Activated gamma-delta T cell treated with Interleukin-2 at 50 U/mL for 16 hours (primary cell): ENCODE data around the gene MAGI2.
"Not testable (repeated sequence)": the region's sequence is repeated elsewhere in the genome, so short reads cannot be mapped to it uniquely, and the experiment has no call there.

Experiments
- DNase-seq: peaks from one replicate; pipeline ENCODE4 v3.0.0-alpha.2; 2020

Gene MAGI2

GRCh38 chr7:79137942-79138341 lies 315.5 kb downstream of the MAGI2 start:
- no peak for DNase-seq

- DNase-seq: no peak
Observed at GRCh38 chr7:79132844-79133451, 320.5 kb downstream of the MAGI2 start.

DNA sequence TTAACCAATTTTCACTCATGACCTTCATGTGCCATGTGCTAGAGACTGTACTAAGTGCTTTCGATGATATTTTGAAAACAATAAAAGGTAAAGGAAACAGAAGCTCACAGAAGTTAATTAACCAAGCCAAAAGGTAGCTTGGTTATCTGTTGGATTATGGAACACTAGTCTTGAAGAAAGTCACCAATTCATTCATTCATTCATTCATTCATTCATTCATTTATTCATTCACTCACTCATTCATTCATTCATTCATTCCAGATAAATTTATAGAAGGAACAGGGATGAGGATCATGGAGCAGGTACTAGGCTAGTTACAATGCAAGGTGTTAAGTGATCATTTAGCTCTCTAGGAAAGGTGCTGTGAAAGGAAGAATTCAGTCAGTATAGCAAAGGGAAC lies 322.8 kb downstream of the MAGI2 start:
- DNase-seq: no peak

- no peak for DNase-seq
Observed at GRCh38 chr7:79124331-79124730, 329.1 kb downstream of the MAGI2 start.

DNA sequence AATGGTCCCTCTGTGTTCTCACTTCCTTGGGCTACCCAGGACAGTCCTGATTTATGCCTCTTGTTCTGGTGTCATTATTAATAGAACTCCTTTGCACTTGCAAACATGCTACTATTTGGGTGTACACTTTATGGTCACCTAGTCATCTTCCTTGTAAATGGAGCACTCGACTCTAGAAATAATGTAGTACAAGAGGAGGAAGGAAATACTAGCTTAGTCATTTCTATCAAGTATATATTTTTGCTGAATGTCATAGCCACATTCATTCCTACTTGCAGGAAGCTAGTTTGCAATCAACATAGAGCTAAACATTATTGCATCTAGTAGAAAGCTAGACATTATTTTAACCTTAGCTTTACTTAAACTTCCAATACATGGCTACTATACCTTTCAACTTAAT lies 335.3 kb downstream of the MAGI2 start:
- no peak for DNase-seq

- DNase-seq: no peak
Observed at GRCh38 chr7:79096361-79096805, 357.1 kb downstream of the MAGI2 start.

GRCh38 chr7:79093421-79093820 lies 360.0 kb downstream of the MAGI2 start:
- no peak for DNase-seq

GRCh38 chr7:79091661-79092060 lies 361.8 kb downstream of the MAGI2 start:
- no peak for DNase-seq

DNA sequence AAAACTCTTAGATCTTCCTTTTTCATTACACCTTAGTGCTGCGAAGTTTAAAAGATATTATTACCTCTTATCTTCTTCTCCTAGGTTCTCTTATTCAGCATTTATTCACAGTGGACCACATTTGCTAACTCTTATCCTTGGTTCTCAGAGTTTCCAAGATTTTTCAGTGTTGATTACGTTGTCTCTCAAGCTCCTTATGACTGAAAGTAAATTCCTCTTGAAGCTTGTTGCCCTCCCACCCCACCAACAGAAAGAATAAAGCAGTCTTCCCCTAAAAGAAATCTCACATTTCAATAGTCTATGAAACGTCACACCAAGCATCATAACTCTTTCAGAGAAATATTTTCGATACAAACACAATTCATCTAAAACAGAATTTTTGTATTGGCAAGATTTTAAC lies 362.5 kb downstream of the MAGI2 start:
- DNase-seq: no peak

DNA sequence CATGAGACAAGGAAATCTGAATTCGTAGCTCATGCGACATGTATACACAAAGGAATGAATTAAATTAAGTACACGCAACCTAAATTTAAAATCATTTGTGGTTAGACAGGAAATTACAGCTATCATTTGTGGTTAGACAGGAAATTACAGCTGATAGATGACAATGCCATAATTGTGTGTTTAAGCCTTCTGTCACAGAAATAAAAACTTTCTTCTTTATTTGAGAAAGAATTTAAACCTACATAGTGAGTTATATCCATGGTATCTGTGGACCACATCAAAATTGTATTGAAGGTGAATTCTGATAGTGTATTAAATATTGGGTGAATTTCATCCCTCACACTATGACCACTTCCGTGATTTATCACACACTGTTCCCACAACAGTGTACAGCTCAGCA lies 362.9 kb downstream of the MAGI2 start:
- DNase-seq: no peak

DNA sequence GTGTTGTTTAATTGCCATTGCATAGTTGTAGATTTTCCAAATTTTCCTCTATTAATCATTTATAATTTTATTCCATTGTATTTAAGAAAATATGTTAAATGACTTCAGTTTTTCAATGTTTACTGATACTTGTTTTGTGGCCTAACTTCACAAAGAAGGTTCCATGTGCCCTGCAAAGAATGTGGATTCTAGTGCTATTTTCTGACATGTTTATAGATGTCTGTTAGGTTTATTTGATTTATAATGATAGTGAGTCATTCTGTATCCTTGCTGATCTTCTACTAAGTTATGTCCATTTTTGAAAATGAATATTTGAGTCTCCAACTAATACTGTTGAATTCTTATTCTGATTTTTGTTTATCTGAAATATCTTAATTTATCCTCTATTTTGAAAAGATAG lies 369.0 kb downstream of the MAGI2 start:
- DNase-seq: no peak

DNA sequence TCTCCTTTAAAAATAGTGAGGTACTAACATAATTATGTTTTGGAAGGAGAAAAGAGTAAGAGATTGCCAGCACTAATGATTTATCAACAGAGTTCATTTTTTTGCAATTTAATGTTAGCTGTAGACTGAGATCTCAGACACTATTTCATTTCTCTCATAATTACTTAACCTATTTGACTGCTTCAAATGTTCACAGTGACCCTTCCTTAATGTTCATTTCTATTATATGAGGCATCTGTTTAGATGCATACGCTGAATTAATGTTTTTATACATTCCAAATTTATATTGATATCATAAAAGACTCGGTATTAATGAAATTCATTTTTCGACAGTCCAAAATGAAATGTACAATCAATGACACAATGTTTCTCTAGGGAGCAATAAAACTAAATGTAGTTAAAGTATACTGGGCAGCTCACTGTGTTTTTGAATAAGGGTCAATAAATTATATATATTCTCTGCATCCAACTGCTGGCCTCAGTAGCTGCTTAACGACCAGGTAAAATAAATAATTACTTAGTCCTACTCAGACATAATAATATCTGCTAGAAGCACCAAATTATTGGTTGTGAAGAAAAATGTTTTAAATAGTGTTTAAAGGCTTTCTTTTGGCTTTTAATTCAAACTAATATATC lies 373.4 kb downstream of the MAGI2 start:
- DNase-seq: no peak

DNA sequence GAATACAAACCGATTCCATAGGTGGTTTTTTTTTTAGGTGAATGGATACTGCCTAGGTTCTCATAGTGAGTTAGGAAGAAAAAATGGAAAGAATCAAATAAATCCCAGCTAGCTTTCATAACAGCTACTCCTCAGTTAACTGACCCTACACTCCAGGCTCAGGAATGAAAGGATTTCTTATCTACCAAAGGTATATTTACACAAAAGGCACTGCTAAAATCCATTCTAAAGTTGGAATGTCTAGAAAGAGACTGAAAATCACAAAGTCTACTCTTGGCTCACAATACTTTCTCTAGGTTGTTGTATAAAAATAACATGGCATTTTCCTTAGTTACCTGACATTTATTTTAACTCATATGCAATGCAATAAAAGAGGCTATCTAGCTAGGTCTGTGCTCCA lies 375.2 kb downstream of the MAGI2 start:
- DNase-seq: no peak

DNA sequence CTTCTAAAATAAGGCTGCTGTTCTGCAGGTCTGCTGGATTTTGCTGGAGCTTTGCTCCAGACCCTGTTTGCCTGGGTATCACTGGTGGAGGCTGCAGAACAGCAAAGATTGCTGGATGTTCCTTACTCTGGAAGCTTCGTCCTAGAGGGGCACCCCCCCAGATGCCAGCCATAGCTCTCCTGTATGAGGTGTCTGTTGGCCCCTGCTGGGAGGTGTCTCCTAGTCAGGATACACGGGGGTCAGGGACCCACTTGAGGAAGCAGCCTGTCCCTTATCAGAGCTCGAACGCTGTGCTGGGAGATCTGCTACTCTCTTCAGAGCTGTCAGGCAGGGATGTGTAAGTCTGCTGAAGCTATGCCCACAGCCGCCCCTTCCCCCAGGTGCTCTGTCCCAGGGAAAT lies 382.3 kb downstream of the MAGI2 start:
- DNase-seq: not testable (repeated sequence)

GRCh38 chr7:79064187-79064823 lies 389.2 kb downstream of the MAGI2 start:
- DNase-seq: no peak

GRCh38 chr7:79063019-79063698 lies 390.3 kb downstream of the MAGI2 start:
- DNase-seq: no peak

DNA sequence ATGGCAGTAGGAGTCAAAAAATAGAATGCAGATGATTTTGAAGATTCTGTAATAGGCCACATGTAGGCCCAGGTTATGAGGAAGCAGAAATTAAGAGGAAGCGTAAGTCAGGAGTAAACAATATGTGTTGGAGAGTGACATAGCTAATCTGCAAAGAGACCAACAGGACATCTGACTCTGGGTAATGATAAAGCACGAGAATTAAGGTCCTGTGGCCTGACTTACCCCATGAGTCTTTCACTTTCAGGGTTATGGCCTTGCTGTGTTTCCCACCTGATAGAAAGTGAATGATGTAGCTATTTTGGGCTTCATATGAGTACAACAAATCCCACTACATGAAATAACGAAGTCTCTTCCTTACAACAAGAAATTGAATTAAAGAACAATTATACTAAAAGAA lies 393.0 kb downstream of the MAGI2 start:
- no peak for DNase-seq

- DNase-seq: no peak
Observed at GRCh38 chr7:79055722-79056415, 397.6 kb downstream of the MAGI2 start.

- DNase-seq: no peak
Observed at GRCh38 chr7:79051915-79052314, 401.6 kb downstream of the MAGI2 start.

GRCh38 chr7:79050603-79051002 lies 402.9 kb downstream of the MAGI2 start:
- no peak for DNase-seq

GRCh38 chr7:79046061-79046460 lies 407.4 kb downstream of the MAGI2 start:
- DNase-seq: no peak

DNA sequence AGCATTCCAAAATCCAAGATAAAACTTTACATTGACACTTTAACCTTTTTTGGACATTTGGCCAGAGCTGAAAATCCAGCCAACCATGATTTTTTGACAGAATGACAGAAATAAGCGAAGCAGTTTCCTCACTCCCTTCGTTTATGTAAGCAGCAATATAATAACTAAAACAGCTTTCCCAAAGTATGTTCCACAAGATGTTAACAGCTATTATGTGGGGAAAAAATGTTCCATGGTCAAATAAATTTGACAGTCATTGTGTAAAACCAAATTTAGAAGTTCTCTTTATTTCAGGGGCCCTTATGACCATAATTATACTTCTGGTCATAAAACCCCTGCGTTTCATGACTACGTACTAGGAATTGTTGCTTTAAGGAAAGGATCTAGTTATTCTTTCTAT lies 416.5 kb downstream of the MAGI2 start:
- no peak for DNase-seq

DNA sequence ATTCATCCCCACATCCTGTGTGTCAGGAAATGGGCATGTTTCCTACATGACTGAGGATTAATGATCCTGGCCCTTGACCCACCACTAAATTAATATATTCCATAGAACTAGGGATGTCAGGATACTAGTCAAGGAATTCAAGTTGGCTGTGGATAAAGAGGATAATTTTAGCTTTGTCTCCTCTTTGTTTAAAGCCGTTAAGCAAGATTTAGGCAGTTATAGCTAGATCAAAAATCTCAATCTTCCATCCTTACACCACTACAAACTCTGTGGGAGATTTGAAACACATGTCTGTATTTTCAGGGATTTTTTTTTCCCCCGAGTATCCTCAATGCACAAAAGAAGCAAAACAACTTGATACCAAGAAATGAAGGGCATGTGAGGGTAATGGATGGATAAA lies 417.1 kb downstream of the MAGI2 start:
- DNase-seq: no peak
